Measurements from ENCODE around the gene VAV3. TPM values are rescaled to one million over a fixed set of nuclear protein-coding genes. Genes with fewer than 3 reads are reported as not detected.
A peak's percentile ranks its signal among the peaks of the same experiment; 100 is the strongest.

The VAV3 gene
- total and polyA plus RNA-seq, 5 experiments from 2014 or later: 2.2 to 13.1 (median 2.9) TPM

DNA sequence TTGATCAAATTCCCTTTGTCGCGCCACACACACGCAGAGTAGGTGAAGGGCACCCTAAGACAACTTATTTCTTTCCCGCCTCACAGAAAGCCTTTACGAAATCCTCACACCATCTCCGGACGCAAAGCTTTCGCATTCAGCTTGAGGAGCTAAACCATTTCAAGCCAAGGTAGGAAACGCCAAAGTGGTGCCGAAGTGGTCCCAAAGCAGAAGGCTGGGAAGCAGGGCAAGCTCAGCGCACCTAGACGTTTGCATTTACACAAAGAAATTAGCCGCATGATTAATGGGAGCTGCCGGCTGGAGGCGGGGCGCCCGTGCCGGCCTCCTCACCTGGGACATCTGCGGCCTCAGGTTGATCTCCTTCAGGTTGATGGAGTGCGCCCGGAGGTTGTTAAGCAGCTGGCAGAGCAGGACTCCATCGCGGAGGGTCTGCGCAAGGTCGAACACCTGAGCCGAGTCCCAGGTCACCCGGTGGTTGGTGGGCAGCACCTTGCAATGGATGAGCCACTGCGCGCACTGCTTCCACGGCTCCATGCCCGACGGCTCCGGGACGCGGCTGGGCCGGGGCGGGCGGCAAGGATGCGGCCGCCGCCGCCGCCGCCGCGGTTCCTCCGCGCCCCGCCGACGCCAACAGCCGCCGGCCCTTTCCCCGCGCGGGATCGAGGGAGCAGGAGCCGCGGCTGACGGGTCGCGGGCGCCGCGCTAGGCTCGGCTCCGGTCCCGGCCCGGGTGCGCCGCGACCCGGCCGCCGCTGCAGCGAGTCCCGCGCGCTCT is 457 bp downstream of the VAV3 start:
- POLR2A ChIA-PET: interaction anchor here (0.8 to 1.7 kb wide), 6 partner anchors 21 to 178 kb away, joined by 3 to 7 read pairs (median 3); no protein-coding TSS in a partner anchor
- peaks cover 20 to 42% (median 24%) of the 10 kb centered on the region in 4 donors for H3K4me1 Mint-ChIP-seq
- ATAC-seq: peak; percentile 22 to 25
- peak in 4 of 10 donors; percentile 7 to 46 (median 35) for DNase-seq
- peak overlapping the region; percentile 96 to 98 (median 98) for H3K4me3 Mint-ChIP-seq
- peaks cover 0 to 6% (median 0%) of the 10 kb centered on the region in 5 donors for H3K27me3 Mint-ChIP-seq
- H3K36me3 Mint-ChIP-seq: no peaks in the 10 kb centered on the region
- no peaks in the 10 kb centered on the region for H3K9me3 Mint-ChIP-seq
- peak overlapping the region; percentile 92 to 98 (median 98) for H3K27ac Mint-ChIP-seq

DNA sequence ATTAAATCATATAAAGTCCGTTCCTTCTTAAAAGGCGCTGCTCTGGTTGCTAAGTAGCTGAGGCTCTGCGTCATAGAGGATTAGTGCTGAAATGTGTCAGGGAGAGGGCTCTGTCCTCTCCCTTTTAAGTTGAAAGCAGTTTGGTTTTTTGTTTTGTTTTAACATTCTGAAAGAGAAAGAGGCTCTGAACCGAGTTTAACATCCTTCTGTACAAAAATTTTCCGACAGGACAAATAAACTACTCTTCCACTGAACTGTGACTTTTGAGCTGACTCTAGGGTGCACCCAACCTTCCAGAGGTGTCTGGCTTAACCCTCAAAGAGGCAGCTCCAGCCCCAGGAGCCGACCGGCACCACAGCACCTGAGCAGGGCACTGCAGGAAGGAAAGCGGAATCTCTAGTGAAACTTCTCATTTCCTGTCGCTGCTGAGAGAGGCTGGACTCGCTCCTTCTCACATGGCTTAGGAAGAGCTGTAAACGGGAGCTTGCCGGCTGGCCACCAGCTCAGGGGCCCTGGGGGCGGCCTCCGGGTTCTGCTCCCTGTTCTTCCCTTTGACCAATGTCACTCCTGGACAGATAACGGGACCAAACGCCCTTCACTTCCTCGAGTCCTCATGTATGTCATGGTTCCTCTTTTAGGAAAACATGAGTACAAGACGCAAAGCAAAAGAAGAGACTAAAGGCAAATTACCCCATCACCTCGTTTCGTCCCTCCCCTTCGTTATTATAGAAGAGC is 1.2 kb downstream of the VAV3 start:
- H3K4me3 Mint-ChIP-seq: peak overlapping the region; percentile 96 to 98 (median 98)
- ATAC-seq (peak; percentile 64 to 77), DNase-seq (peak; percentile 17 to 73 (median 56))
- POLR2A ChIA-PET: interaction anchor here (0.8 to 1.7 kb wide), 6 partner anchors 20 to 177 kb away, joined by 3 to 7 read pairs (median 3); no protein-coding TSS in a partner anchor
- no peaks in the 10 kb centered on the region for H3K36me3 Mint-ChIP-seq
- H3K9me3 Mint-ChIP-seq: no peaks in the 10 kb centered on the region
- H3K27me3 Mint-ChIP-seq: peaks cover 0 to 6% (median 0%) of the 10 kb centered on the region in 5 donors
- peaks cover 21 to 45% (median 24%) of the 10 kb centered on the region in 4 donors for H3K4me1 Mint-ChIP-seq
- H3K27ac Mint-ChIP-seq: peak overlapping the region; percentile 92 to 98 (median 98)

DNA sequence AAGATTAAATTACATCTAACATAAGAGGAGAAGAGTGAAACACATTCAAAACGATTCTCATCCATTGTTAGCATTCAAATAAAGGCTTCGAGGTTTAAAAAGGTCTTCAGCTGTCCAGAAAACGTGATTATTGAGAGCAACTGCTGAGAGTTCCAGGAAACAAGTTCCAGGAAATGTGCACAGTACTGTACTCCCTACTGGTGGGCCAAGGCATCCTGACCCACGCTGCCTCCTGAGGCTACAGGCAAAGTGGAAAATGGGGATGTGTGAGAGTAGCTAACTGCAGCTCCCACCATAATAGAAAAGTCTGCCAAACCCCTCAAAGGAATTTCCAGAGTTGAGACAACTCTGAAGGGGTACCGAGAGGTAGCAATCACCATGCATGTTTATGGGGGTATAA is 2.0 kb downstream of the VAV3 start:
- peak overlapping the region; percentile 96 to 98 (median 98) for H3K4me3 Mint-ChIP-seq
- ATAC-seq (no peak), DNase-seq (no peak)
- POLR2A ChIA-PET: no interaction called here
- no peaks in the 10 kb centered on the region for H3K36me3 Mint-ChIP-seq
- peak overlapping the region; percentile 92 to 98 (median 98) for H3K27ac Mint-ChIP-seq
- H3K9me3 Mint-ChIP-seq: no peaks in the 10 kb centered on the region
- peaks cover 19 to 47% (median 24%) of the 10 kb centered on the region in 4 donors for H3K4me1 Mint-ChIP-seq
- H3K27me3 Mint-ChIP-seq: peaks cover 0 to 6% (median 0%) of the 10 kb centered on the region in 5 donors

DNA sequence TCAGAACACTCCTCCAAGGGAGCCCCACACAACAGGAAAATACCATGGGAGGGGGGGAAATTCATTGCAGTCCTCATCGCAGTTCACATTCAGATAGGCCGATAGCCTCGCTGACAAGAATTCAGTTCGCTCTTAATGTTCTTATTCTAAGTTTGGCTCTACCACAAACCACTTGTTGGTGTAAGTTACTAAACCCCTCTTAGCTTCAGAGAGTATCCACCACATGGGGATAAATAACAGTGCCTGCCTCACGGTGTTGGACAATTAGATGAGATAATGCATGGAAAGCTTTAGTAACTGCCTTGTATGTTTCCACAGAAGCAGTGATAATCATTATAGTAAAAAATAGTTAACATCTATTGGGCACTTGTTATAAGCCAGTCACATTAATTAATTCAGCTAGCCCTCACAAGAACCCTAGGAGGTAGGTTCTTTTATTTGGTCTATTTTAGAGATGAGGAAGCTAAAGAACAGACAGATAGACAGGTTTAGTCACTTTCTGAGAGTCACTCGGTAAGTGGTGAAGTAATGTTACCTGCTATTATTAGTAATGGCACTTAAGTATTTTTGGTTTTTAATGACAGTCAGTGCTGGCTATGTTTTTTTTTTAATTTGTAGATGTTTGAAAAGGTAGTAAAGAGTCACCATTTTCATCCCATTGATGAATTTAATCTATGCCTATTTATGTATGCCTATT is 10.1 kb downstream of the VAV3 start:
- DNase-seq (no peak), ATAC-seq (no peak)
- Mint-ChIP-seq H3K9me3 (no peaks in the 10 kb centered on the region), H3K4me1 (peaks cover 19 to 46% (median 29%) of the 10 kb centered on the region in 4 donors), H3K27me3 (peaks cover 0 to 4% (median 0%) of the 10 kb centered on the region in 5 donors), H3K27ac (peak overlapping the region in 2 of 10 donors; percentile 59 to 79), H3K36me3 (no peaks in the 10 kb centered on the region), H3K4me3 (peak overlapping the region in 1 of 10 donors; percentile 11)
- POLR2A ChIA-PET: no interaction called here

DNA sequence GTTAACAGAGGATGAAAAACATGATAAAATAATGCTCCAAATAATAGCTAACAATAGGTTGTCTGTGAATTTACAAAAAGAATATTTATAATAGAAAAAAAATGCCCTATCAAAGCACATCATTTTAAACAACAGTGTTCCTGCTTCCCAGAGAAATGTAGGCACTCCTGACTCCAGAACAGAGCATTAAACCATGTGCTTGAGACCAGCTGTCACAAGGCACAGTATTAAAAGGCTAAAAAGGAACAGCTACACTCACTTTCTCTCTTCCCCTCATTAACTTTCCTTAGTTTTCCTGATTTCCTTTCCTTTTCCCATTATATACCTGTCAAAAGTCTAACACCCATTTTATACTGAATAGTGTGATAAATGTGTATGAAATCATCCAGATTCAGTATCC is 10.9 kb downstream of the VAV3 start:
- no peaks in the 10 kb centered on the region for H3K9me3 Mint-ChIP-seq
- H3K4me1 Mint-ChIP-seq: peaks cover 14 to 48% (median 35%) of the 10 kb centered on the region in 4 donors
- POLR2A ChIA-PET: no interaction called here
- peak overlapping the region in 2 of 10 donors; percentile 59 to 79 for H3K27ac Mint-ChIP-seq
- H3K4me3 Mint-ChIP-seq: no peak overlapping the region
- DNase-seq (no peak), ATAC-seq (no peak)
- H3K36me3 Mint-ChIP-seq: no peaks in the 10 kb centered on the region
- no peaks in the 10 kb centered on the region for H3K27me3 Mint-ChIP-seq

DNA sequence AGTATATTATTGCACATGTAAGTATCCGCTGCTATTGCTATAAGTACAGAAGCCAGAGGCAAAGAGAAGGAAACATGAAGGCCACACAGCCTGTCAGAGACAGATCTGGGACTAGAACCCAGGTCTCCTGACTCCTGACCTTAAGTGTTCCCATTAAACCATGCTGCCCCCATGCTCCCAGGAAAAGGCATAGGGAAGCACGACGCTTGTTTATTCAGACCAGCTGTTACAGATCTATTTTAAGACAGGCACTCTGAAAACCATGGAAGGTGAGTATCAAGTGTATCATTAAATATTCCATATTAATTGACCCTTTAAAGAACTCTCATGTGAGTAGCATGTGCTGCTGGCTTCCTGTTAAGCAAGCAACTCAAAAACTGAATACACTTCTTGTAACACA is 11.4 kb downstream of the VAV3 start:
- H3K27me3 Mint-ChIP-seq: no peaks in the 10 kb centered on the region
- H3K4me1 Mint-ChIP-seq: peaks cover 14 to 48% (median 35%) of the 10 kb centered on the region in 4 donors
- ATAC-seq: no peak
- no peak for DNase-seq
- no peak overlapping the region for H3K4me3 Mint-ChIP-seq
- H3K9me3 Mint-ChIP-seq: no peaks in the 10 kb centered on the region
- POLR2A ChIA-PET: no interaction called here
- peak overlapping the region in 2 of 10 donors; percentile 42 to 46 for H3K27ac Mint-ChIP-seq
- H3K36me3 Mint-ChIP-seq: no peaks in the 10 kb centered on the region

DNA sequence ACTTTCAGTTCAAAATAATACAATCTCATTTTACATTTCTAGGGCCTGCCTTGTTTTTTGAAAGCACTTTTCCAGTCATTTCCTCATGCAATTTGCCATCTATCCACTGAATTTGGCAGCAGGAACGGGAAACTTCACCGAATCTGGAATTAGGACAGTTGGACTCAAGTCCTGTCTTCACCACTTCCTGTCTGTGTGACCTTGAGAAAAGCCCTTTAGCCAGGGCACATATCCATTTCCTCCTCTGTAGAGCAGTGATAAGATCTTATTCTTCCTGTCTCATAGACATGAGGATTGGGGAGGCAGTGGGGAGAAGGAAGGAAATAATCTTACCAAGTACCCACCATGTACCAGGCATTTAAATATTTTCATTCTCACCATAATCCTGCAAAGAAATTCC is 12.0 kb downstream of the VAV3 start:
- ATAC-seq: no peak
- no peak for DNase-seq
- POLR2A ChIA-PET: no interaction called here
- H3K27me3 Mint-ChIP-seq: no peaks in the 10 kb centered on the region
- no peak overlapping the region for H3K4me3 Mint-ChIP-seq
- peak overlapping the region in 2 of 10 donors; percentile 42 to 65 for H3K27ac Mint-ChIP-seq
- H3K36me3 Mint-ChIP-seq: no peaks in the 10 kb centered on the region
- peaks cover 14 to 51% (median 35%) of the 10 kb centered on the region in 4 donors for H3K4me1 Mint-ChIP-seq
- no peaks in the 10 kb centered on the region for H3K9me3 Mint-ChIP-seq

DNA sequence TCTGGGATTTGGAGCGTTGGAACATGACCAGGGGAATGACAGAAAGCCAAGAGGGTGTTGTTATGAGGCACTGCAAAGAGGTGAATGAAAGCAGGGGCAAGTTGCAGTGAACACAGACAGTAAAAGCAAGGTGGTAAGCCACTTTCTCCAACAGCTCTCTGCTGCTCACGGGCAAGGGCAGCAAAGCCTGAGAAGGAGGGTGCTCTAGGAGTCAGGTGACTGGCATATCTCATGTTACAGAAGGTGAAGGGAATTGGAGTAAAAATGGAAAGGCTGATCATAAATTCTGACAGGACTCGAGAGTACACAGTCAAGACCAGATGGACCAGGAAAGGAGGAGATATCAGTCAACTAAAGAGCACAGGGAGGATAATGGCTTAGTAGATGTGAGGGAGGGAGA is 14.5 kb downstream of the VAV3 start:
- H3K4me1 Mint-ChIP-seq: peaks cover 14 to 59% (median 35%) of the 10 kb centered on the region in 4 donors
- POLR2A ChIA-PET: interaction anchor here (1.0 kb wide), 1 partner anchor 10 kb away, joined by 3 read pairs; no protein-coding TSS in a partner anchor
- no peaks in the 10 kb centered on the region for H3K27me3 Mint-ChIP-seq

DNA sequence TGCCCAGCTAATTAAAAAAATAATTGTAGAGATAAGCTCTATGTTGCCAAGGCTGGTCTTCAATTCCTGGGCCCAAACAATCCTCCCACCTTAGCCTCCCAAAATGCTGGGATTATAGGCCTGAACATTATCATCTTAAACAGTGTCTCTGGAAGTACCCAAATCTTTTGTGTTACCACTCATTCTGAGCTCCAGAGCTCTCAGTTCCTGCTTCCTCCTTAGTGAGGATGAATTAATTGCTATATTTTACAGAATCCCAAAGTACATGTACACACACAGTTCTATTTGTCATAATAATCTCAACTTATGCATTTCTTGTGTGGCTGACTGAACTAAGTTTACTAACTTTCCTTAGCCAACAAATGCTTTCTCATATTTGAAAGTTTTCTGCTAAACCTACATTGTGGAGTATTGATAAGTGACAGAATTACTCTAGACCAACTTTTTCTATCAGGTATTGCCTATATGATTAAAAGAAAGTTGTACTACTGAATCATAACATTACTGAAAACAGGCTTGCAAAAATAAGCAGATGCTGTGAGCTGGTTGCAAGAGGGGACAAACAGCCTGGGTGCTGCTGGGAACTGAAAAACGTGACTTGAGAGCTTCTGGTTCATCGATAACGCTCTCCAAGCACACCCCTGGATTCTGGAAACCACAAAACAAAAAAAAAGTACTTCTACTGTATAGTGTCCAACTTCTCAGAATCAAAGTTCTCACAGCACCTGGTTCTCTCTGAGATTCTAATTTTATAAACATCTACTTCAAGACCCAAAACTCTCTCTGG is 15.3 kb downstream of the VAV3 start:
- Mint-ChIP-seq H3K4me1 (peaks cover 14 to 59% (median 35%) of the 10 kb centered on the region in 4 donors), H3K27ac (peak overlapping the region in 4 of 10 donors; percentile 47 to 72 (median 59)), H3K4me3 (no peak overlapping the region), H3K36me3 (no peaks in the 10 kb centered on the region), H3K27me3 (no peaks in the 10 kb centered on the region), H3K9me3 (no peaks in the 10 kb centered on the region)
- ATAC-seq (no peak), DNase-seq (no peak)
- POLR2A ChIA-PET: interaction anchor here (1.0 kb wide), 1 partner anchor 11 kb away, joined by 3 read pairs; no protein-coding TSS in a partner anchor

More for the DNA sequence above, 14.5 kb downstream of the VAV3 start:
- Mint-ChIP-seq H3K36me3 (no peaks in the 10 kb centered on the region), H3K9me3 (no peaks in the 10 kb centered on the region), H3K4me3 (peak overlapping the region in 4 of 10 donors; percentile 1 to 13 (median 7)), H3K27ac (peak overlapping the region in 6 of 10 donors; percentile 14 to 72 (median 50))
- DNase-seq (no peak), ATAC-seq (no peak)

DNA sequence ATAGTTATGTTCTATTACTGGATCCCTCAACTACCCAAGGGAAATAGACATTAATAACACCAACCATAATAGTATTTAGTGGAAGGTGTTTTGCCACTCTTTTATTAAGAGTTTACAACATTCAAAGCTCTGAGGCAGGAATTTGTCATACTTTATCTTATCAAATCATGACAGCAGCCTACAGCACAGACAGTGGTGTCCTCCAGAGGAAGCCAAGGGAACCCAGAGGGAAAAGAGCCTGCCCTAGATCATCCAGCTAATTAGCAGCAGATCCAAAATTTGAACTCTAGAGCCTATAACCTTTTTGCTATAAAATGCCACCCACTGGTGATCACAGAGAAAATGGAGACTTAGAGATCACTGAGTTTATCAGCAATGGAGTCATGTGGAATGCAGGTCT is 18.2 kb downstream of the VAV3 start:
- Mint-ChIP-seq H3K4me3 (no peak overlapping the region), H3K27ac (no peak overlapping the region), H3K36me3 (no peaks in the 10 kb centered on the region), H3K27me3 (no peaks in the 10 kb centered on the region), H3K9me3 (no peaks in the 10 kb centered on the region), H3K4me1 (peaks cover 20 to 64% (median 38%) of the 10 kb centered on the region in 4 donors)
- DNase-seq: no peak
- POLR2A ChIA-PET: interaction anchor here (0.5 kb wide), 1 partner anchor 95 kb away, joined by 8 read pairs; no protein-coding TSS in a partner anchor
- ATAC-seq: no peak

DNA sequence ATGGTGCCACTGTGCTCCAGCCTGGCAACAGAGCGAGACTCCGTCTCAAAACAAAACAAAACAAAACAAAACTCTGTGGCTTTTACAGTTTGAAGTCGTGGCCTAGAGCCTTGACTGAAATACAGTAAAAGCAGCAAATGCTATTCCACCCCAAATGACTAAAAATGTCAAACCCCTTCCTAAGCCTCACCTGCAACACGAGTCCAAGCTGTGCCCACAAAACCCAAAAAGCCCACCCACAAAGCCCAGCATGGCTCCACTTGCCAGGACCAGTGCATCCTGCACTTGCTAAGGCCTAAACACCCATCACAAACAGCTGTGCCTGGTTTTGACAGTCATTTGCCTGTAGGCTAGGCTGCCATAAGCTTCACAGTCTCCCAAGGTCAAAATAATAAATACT is 21.3 kb downstream of the VAV3 start:
- no peak for DNase-seq
- Mint-ChIP-seq H3K4me1 (peaks cover 14 to 63% (median 32%) of the 10 kb centered on the region in 4 donors), H3K27ac (peak overlapping the region in 8 of 10 donors; percentile 15 to 93 (median 46)), H3K4me3 (peak overlapping the region in 4 of 10 donors; percentile 8 to 52 (median 36)), H3K9me3 (peaks cover 0 to 2% (median 0%) of the 10 kb centered on the region in 9 donors), H3K36me3 (peaks cover 0 to 4% (median 0%) of the 10 kb centered on the region in 3 donors), H3K27me3 (no peaks in the 10 kb centered on the region)
- peak in 1 of 2 donors; percentile 44 for ATAC-seq
- POLR2A ChIA-PET: interaction anchor here (0.8 kb wide), 1 partner anchor 21 kb away, joined by 3 read pairs; no protein-coding TSS in a partner anchor
